Body of pancreas (tissue), 4 donors: ENCODE measurements around the gene MCTP1. TPM values are rescaled to one million over a fixed set of nuclear protein-coding genes. Genes with fewer than 3 reads are reported as not detected.

Source experiments
- ATAC-seq: fragments of 150-250 bp; one replicate; pipeline ENCODE4 v1.9.1; 2016
- DNase-seq, 4 donors: peaks; one replicate each; pipeline ENCODE4 v3.0.0-alpha.2; 2019
- H3K27ac ChIP-seq, 4 donors: fragments of 200-600 bp; sonication (generic); 1 replicate in 3 of 4; 2 replicates in 1 of 4; pipeline versions ENCODE4 v1.5.1 to v1.6.1; 2016 to 2019; ENCODE audit warnings: mild to moderate bottlenecking in 1 of 4, mixed read lengths in 1 of 4, moderate library complexity in 1 of 4
- H3K27me3 ChIP-seq, 2 donors: fragments of 200-600 bp; sonication (generic); one replicate each; pipeline ENCODE4 v1.6.0; 2016; ENCODE audit warnings: mild to moderate bottlenecking in 1 of 2
- H3K36me3 ChIP-seq, 2 donors: fragments of 200-600 bp; sonication (generic); replicated peaks in 1 of 2; 2 replicates each; pipeline ENCODE4 v1.5.1; 2016; ENCODE audit warnings: low read depth in 2 of 2; ENCODE audit not compliant: insufficient read depth in 1 of 2
- H3K4me1 ChIP-seq: fragments of 200-600 bp; sonication (generic); one replicate; pipeline ENCODE4 v1.6.0; 2016
- H3K4me3 ChIP-seq, 2 donors: fragments of 200-600 bp; sonication (generic); 1 replicate in 1 of 2; 2 replicates in 1 of 2; pipeline ENCODE4 v1.5.1; 2016 to 2019
- H3K9me3 ChIP-seq, 3 donors: fragments of 200-600 bp; sonication (generic); 1 replicate in 2 of 3; 2 replicates in 1 of 3; pipeline ENCODE4 v1.5.1; 2016
- CTCF ChIP-seq, 7 experiments: fragments of 450-650 bp in 4 of 7; fragments of 200-600 bp in 3 of 7; sonication (generic) in 3 of 7; IDR thresholded peaks; one replicate each; pipeline ENCODE4 v1.5.1; 2016 to 2019; ENCODE audit warnings: antibody characterized with exemption in 7 of 7
- POLR2A ChIP-seq, 3 donors: fragments of 450-650 bp; IDR thresholded peaks; one replicate each; pipeline ENCODE4 v1.6.1; 2016; ENCODE audit warnings: antibody characterized with exemption in 3 of 3, mild to moderate bottlenecking in 2 of 3
- WGBS, 2 donors: methylation state at CpG; one replicate each; pipeline ENCODE4 v1.1.5; 2017; 5-methylcytosine and 5-hydroxymethylcytosine counted together
- intact Hi-C: fragments of 100-400 bp; cut with DNase I; formaldehyde crosslinking; loops from one replicate; pipeline ENCODE4 v1.15.1; 2023
- total RNA-seq, 2 donors: library from RNA; depleted of rRNA; stranded (reverse); fragments of >200 nt; gene quantifications; one replicate each; pipeline ENCODE4 v1.1.0, GENCODE V29; 2016

MCTP1 gene
- total RNA-seq, 2 donors from 2014 or later = 3.6 to 8.8 TPM

DNA sequence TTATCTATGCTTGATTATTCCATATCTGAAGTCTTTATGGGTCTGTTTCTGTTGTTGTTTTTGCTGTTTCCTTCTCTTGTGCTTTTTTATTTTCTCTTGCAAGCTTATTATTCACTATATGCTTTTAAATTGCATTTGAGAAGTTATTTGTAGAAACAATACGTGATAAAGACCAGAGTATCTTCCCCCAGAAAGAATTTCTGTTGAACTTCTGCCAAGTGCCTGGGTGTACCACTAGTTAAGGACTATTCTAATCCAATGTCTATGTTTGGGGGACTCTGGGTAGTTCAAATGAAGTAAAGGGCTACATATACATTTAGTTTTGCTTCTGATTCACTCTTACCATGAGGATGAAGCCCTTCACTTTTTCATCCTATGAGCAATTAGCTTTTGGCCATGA is 612.1 kb downstream of the MCTP1 start:
- Histone ChIP-seq H3K4me1 (peaks cover 6% of the 10 kb centered on the region), H3K9me3 (no peaks in the 10 kb centered on the region), H3K36me3 (no peaks in the 10 kb centered on the region), H3K4me3 (no peak overlapping the region), H3K27me3 (no peaks in the 10 kb centered on the region), H3K27ac (no peak overlapping the region)
- ATAC-seq = no peak
- WGBS, 2 donors = 60 to 71% methylated on average over 1 of the region's 1 CpG
- intact Hi-C loops = no loop called here
- no peak for DNase-seq
- TF ChIP-seq CTCF (IDR thresholded peaks at IDR 0.05) (no peak), POLR2A (IDR thresholded peaks at IDR 0.05) (no peak)

- Histone ChIP-seq H3K9me3 (no peaks in the 10 kb centered on the region), H3K27me3 (no peaks in the 10 kb centered on the region), H3K4me1 (peaks cover 6% of the 10 kb centered on the region), H3K4me3 (no peak overlapping the region), H3K27ac (no peak overlapping the region), H3K36me3 (no peaks in the 10 kb centered on the region)
- DNase-seq (no peak), ATAC-seq (no peak)
- intact Hi-C loops = no loop called here
- WGBS, 2 donors = 82 to 85% methylated on average over 1 of the region's 1 CpG
- TF ChIP-seq POLR2A (IDR thresholded peaks at IDR 0.05) (no peak), CTCF (IDR thresholded peaks at IDR 0.05) (no peak)
These were observed 614.2 kb downstream of the MCTP1 start for GRCh38 chr5:94670726-94671125.

GRCh38 chr5:94667937-94668336 is 617.0 kb downstream of the MCTP1 start:
- no peaks in the 10 kb centered on the region for H3K4me1 ChIP-seq
- no peaks in the 10 kb centered on the region for H3K36me3 ChIP-seq
- no peak for TF ChIP-seq POLR2A (IDR thresholded peaks at IDR 0.05)
- TF ChIP-seq CTCF (IDR thresholded peaks at IDR 0.05) = no peak
- H3K27ac ChIP-seq = no peak overlapping the region
- no peaks in the 10 kb centered on the region for H3K27me3 ChIP-seq
- DNase-seq (no peak), ATAC-seq (no peak)
- no peak overlapping the region for H3K4me3 ChIP-seq
- 92 to 98% methylated on average over 3 of the region's 3 CpGs for WGBS, 2 donors
- H3K9me3 ChIP-seq = no peaks in the 10 kb centered on the region
- intact Hi-C loops = no loop called here

- WGBS, 2 donors = 89 to 100% methylated on average over 3 of the region's 3 CpGs
- H3K27ac ChIP-seq = no peak overlapping the region
- intact Hi-C loops = no loop called here
- ATAC-seq (no peak), DNase-seq (no peak)
- H3K4me3 ChIP-seq = no peak overlapping the region
- no peaks in the 10 kb centered on the region for H3K27me3 ChIP-seq
- TF ChIP-seq CTCF (IDR thresholded peaks at IDR 0.05) = no peak
- TF ChIP-seq POLR2A (IDR thresholded peaks at IDR 0.05) = no peak
- H3K4me1 ChIP-seq = no peaks in the 10 kb centered on the region
- no peaks in the 10 kb centered on the region for H3K9me3 ChIP-seq
- no peaks in the 10 kb centered on the region for H3K36me3 ChIP-seq
These were observed 623.8 kb downstream of the MCTP1 start for GRCh38 chr5:94661086-94661485.

DNA sequence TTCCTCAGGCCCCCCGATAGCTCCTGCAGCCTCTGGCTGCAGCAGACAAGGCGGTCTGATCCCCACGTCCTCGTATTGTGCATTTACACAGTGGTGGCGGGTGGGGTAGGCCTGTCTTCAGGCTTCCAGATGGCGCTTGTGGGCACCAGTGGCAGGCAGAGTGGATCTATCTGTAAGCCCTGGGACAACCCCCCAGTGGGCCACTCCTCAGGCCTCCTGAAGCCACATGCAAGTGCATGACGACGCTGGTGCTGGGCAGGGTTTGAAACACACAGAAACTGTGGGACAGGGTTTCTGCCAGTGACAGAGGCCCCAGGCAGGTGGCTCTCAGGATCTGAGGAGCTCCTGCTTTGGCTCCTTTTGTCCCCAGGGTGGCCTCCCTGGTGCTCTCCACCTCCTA is 624.4 kb downstream of the MCTP1 start:
- H3K36me3 ChIP-seq = no peaks in the 10 kb centered on the region
- WGBS, 2 donors = 93 to 100% methylated on average over 6 of the region's 8 CpGs
- no peak overlapping the region for H3K27ac ChIP-seq
- H3K4me1 ChIP-seq = no peaks in the 10 kb centered on the region
- intact Hi-C loops = no loop called here
- no peak overlapping the region for H3K4me3 ChIP-seq
- no peaks in the 10 kb centered on the region for H3K27me3 ChIP-seq
- DNase-seq (no peak), ATAC-seq (no peak)
- no peak for TF ChIP-seq CTCF (IDR thresholded peaks at IDR 0.05)
- TF ChIP-seq POLR2A (IDR thresholded peaks at IDR 0.05) = no peak
- no peaks in the 10 kb centered on the region for H3K9me3 ChIP-seq
